Inflammatory macrophage treated with lipopolysaccharide for 1 hour (primary cell): ENCODE results near the gene TCF19.
"Not testable (repeated sequence)": the region's sequence is repeated elsewhere in the genome, so short reads cannot be mapped to it uniquely, and the experiment has no call there.

Experiments used
- DNase-seq, 2 donors: peaks; one replicate each; pipeline ENCODE4 v3.0.0-alpha.2; 2020 to 2022

The TCF19 gene

DNA sequence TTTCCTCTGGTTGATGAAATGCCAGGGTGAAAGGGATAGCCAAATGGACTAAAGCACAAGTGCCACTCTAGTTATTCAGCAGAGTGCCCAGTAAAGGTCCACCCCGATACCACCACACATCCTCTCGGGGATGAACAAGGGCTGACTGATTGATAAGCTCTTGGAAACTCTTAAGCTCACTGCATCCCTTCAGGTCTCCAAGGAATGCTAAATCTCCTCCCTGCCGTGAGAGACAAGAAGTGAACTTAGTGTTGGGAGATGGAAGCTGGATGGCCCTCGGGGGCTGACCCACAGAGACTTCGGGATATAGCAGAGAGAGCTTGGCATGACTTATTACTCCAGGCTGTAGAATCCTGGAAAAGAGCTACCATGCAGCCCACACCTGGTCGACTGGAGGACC is 25.5 kb downstream of the TCF19 start:
- not testable (repeated sequence) for DNase-seq

DNA sequence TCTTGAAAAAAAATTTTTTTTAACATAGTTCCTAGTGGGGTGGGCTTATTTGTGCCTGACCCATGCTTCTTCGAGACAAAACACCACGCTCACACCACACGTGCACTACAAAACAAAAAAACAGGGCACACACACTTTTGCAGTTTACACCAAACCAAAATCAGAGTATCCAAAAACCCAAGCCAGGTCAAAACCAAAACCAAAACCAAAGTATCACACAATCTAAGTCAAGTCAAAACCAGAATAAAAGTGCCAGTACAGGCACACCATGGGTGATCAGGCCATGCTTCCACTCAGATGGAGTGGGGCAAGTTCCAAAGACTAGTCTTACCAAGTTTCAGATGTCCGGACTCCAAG is 27.3 kb downstream of the TCF19 start:
- DNase-seq, result not testable (repeated sequence)

DNA sequence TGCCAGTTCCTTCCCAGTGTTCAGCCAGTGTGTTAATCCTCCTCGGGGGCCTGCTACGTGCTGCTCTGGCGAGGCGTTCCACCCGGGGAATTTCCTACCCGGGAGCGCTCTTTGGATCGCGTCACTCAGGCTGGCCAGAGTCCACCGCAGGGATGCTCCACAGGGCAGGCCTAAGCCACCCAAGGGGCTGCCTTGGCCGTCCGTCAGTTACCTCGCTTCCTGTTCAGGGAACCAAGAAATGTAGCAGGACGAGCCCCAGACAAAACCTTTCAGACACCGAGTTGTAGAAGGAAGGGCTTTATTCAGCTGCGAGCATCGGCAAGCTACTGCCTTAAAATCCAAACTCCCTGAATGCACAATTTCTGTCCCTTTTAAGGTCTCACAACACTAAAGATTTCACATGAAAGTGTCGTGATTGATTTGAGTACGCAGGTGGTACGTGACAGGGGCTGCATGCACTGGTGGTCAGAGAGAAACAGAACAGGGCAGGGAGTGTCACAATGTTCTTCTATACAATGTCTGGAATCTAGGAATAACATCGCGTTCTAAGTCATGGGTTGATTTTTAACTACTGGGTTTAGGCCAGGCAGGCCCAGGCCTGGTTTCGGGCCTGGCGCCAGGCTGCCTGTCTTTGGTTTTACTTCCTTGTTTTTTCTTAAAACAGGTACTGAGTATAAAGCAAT is 27.8 kb downstream of the TCF19 start:
- no peak for DNase-seq

DNA sequence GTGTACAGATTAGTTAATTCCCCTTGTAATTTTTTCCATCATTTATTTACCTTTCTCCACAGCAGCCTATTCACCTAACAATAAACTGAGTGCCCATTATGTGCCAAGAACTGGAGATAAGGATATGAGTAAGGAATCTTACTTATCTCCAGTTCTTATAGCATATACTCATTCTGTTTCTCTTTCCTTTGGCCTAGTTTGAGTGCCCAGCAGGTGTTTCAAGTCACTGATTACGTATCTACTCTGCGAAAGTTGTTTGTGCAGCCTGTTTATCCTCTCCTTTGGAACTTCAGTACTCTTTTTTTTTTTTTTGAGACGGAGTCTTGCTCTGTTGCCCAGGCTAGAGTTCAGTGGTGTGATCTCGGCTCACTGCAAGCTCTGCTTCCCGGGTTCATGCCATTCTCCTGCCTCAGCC is 29.4 kb downstream of the TCF19 start:
- no peak for DNase-seq

DNA sequence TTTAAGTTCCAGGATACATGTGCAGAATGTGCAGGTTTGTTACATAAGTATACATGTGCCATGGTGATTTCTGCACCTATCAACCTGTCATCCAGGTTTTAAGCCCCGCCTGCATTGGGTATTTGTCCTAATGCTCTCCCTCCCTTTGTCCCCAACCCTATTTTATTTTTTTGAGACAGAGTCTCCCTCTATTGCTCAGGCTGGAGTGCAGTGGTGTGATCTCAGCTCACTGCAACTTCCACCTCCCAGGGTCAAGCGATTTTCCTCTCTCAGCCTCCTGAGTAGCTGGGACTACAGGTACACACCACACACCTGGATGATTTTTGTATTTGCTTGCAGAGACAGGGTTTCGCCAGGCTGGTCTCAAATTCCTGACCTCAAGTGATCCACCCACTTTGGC is 30.8 kb downstream of the TCF19 start:
- not testable (repeated sequence) for DNase-seq

DNA sequence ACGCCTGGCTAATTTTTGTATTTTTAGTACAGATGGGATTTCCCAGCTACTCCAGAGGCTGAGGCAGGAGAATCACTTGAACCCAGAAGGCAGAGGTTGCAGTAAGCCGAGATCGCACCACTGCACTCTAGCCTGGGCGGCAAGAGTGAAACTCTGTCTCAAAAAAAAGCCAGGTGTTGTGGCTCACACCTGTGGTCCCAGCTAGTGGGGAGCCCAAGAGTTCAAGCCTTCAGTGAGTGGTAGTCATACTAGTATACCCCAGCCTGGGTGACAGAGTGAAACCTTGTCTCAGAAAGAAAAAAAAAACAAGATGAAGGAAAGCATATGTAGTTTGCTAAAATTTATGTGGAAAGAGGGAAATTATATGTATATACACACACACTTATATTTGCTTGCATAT is 32.1 kb downstream of the TCF19 start:
- DNase-seq, result no peak

DNA sequence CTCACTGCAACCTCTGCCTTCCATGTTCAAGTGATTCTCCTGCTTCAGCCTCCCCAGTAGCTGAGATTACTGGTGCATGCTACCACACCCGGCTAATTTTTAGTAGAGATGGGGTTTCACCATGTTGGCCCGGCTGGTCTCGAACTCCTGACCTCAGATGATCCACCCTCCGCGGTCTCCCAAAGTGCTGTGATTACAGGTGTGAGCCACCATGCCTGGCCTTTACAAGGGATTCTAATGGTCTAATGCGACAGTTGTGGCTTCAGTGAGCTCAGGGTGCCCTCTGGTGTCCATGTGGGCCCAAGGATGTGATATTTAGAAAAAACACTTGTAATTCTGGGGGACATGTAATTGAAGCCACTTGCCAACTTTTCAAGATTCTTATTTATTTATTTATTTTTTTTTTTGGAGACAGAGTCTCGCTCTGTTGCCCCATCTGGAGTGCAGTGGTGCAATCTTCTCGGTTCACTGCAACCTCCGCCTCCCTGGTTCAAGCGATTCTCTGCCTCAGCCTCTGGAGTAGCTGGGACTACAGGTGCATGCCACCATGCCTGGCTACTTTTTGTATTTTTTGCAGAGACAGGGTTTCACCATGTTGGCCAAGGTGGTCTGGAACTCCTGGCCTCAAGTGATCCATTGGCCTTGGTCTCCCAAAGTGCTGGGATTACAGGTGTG is 34.2 kb downstream of the TCF19 start:
- peak; percentile 45 to 77 for DNase-seq

DNA sequence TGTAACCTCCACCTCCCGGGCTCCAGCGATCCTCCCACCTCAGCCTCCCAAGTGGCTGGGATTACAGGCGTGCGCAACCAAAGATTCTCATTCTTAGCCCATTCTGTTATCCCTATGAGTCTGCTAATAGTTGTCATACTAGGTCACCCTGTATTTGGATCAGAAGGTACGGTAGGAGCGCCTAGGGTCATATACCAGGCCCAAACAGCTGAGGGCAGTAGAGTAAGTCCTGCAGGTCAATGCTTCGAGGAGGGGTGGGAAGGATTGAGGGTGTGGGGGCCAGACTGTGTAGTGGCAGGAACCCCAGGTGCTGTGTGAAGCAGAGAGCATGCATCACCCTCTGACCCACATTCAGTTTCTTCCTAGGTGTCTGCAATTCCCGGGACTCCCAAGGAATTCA is 34.8 kb downstream of the TCF19 start:
- DNase-seq, result no peak

DNA sequence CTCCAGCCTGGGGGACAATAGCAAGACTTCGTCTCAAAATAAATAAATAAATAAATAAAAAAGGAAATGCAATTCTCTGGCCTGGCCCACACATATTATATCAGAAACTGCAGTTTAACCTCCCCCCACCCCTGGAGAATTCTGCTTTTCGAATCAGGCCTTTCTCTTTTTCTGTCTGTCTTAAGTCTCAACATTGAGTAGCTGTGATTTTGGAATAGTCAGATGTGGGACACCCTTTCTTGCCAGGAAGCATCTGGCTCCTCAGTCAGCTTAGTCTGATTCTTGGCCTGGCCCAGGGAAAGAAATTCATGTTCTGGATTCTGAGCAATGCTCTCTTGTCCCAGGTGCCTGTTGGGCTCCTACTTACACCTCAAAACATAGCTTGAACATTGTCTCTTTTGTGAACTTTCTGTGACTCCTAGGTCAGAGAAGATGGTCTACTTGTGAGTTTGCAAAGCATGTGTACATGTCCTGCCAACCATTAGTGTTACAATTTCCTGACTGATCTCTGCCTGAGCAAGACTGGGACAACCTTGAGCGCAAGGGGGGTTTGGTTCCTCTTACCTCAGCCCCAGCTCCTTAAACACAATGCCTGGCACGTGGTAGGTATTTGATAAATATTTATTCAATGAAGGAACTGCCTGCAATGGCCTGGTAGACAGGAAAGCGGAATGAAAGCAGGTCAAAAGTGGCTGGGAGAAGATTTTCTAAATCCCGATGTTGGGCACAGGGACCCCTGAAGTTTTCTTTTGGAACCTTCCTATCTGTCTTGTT is 35.9 kb downstream of the TCF19 start:
- no peak for DNase-seq

DNA sequence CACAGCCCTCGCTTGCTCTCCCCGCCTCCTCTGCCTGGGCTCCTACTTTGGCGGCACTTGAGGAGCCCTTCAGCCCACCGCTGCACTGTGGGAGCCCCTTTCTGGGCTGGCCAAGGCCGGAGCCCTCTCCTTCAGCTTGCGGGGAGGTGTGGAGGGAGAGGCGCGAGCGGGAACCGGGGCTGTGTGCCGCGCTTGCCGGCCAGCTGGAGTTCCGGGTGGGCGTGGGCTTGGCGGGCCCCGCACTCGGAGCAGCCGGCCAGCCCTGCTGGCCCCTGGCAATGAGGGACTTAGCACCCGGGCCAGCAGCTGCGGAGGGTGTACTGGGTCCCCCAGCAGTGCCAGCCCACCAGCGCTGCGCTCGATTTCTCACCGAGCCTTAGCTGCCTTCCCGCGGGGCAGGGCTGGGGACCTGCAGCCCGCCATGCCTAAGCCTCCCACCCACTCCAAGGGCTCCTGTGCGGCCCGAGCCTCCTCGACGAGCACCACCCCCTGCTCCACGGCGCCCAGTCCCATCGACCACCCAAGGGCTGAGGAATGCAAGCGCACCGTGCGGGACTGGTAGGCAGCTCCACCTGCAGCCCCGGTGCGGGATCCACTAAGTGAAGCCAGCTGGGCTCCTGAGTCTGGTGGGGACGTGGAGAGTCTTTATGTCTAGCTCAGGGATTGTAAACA is 37.1 kb downstream of the TCF19 start:
- not testable (repeated sequence) for DNase-seq

DNA sequence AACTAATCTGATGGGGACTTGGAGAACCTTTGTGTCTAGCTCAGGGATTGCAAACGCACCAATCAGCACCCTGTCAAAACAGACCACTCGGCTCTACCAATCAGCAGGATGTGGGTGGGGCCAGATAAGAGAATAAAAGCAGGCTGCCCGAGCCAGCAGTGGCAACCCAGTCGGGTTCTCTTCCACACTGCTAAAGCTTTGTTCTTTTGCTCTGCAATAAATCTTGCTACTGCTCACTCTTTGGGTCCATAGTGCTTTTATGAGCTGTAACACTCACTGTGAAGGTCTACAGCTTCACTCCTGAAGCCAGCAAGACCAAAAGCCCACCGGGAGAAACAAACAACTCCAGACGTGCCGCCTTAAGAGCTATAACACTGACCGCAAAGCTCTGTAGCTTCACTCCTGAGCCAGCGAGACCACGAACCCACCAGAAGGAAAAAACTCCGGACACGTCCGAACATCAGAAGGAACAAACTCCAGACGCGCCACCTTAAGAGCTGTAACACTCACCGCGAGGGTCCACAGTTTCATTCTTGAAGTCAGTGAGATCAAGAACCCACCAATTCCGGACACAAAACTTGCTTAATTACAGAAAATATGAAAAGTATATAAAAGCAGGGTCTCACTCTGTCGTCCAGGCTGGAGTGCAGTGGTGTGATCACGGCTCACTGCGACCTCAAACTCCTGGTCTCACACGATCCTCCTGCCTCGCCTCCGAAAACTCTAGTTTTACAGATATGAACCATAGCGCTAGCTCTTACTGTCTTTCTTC is 38.0 kb downstream of the TCF19 start:
- DNase-seq, result not testable (repeated sequence)

DNA sequence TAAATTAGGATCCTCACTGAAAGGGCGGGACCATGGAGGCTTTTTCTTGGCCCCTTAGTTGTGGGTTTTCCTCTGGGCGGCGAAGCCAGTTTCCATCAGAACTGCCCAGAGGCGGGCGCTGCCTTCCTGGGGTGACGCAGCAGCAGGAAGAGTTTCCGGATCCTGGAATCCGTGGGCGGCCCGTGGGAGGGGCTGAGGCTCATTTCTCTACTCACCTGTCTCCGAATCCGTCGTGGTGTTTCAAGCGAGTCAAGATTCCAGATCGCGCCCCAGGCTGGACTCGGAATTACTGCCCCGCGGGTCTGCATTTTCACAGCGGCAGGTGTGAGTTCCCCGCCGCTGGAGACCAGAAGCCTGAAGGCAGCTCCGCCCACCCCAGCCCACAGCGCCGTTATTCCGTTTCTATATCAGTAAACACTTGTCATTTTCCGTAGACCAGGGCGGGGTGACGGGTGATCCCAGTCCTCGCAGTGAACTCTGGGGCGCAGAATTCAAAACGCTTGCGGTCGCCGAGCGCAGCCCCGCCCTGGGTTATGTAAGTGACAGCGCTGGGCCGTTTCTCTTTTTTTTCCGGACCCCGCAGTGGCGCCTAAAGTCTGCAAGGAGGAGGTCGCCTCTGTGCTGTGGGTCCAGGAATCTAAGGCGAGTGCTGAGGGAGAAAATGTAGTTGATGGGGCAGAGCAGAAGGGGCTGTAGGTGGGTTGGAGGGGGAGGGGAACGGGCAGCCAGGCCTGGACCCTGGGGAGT is 39.3 kb downstream of the TCF19 start:
- DNase-seq, result peak; percentile 92

DNA sequence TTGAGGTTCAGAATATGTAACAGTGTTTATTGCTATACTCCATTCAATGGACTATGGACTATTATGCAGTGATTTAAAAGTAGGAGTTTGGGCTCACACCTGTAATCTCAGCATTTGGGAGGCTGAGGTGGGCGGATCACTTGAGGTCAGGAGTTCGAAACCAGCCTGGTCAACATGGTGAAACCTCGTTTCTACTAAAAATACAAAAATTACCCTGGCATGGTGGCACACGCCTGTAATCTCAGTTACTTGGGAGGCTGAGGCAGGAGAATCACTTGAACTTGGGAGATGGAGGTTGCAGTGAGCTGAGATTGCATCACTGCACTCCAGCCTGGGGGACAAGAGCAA is 40.7 kb downstream of the TCF19 start:
- not testable (repeated sequence) for DNase-seq

DNA sequence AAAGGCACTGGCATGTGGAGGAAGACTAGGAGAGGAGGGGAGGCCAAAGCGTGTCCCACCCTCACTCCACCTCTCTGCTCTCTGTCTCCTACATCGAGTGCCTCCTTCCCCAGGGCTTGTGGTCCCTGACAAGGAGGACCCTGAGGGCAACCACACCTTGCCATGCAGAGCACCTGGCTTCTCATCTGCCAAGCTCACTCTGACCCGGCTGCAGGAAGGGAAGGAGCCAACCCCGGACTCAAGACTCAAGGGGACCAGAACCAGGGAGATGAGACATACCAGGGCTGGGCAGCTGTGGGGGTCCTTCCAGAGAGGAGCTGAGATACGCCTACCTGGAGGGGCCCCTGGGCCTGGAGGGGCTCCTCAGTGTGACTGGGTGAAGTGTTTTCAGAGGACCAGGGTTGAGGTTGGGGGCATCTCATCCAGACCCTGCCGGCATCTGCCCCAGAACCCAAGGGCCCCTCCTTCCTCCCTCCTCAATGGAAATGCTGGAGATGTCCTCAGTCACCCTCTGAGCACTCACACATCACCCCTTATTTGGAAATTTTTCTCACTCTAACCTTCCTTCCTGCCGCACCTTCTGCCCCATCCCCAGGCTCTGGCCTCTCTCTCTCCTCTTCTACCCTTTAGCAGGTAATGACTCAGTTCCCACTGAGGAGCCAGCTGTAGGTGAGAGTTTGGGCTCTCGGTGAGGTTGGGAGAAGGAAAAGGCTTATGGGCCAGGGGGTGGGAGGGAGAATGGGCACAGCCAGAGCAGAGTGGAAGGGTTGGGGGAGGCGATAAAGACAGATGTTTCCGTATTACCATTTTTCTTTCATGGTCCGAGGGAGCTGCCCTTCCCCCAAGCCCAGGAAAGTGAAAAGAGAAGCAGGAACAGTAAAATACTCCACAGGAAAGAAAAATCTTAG is 44.1 kb downstream of the TCF19 start:
- DNase-seq, result no peak

DNA sequence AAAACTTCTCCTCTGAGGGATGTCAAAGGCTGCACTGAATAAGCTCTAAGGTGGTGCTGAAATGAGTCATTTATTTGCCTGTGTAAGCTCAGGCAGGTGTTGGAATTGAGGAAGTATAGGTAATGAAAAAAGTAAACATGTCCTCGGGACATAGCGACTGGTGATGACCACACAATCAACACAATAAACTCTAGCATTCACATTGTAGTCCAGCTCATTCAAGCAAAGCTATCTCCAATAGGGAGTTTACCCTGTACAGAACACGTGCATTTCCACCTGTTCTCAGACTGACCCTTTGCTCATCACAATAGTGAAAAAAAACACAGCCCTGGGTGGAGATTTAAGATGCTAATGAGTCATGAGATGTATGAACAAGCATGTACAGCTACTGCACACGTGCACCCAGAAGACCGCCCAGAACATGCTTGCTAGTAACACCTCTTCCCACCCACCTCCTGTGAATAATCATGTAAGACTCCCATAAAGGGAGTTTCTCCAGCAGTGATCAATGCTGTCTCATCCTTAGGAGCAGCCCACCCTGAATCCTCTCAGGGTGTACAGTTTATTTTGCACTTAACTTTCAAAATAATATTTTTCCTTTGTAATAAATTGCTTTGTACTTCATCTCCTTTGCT is 45.1 kb downstream of the TCF19 start:
- peak in 1 of 2 donors; percentile 69 for DNase-seq

DNA sequence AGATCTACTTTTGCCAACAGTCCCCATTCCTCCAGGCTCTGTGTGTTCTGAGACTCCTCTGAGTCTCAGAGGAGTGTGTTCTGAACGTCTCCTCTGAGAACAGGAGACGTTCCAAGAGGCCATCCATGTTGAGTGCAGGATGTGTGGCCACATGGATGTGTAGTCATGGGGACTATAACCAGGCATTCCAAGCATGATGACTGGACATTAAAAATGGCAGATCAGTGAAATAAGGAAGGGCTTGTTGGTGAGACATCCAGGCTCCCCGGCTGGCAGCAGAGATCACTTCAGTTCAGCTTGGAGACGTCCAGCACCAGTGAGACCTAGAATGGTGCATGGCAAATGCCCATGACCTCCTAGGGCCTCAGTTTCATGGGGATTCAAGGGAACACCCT is 46.4 kb downstream of the TCF19 start:
- DNase-seq, result no peak

DNA sequence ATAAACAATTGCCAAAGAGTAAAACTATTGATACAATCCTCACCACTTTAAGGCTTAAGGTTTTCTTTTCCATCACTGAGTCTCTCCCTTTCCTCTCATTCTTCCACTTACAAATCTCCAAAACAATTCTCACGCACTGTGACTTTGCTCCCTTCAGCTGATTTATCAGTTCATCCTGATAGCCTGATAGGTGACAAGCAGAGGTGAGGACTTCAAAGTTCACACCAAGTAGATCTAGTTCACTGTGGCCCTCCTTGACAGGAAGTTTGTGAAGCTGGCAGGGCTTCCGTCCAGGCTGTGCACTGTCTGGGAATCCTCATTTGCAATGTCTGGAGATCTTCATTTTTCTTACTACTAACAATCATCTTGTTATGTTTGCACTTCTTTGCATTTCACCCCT is 47.2 kb downstream of the TCF19 start:
- no peak for DNase-seq

DNA sequence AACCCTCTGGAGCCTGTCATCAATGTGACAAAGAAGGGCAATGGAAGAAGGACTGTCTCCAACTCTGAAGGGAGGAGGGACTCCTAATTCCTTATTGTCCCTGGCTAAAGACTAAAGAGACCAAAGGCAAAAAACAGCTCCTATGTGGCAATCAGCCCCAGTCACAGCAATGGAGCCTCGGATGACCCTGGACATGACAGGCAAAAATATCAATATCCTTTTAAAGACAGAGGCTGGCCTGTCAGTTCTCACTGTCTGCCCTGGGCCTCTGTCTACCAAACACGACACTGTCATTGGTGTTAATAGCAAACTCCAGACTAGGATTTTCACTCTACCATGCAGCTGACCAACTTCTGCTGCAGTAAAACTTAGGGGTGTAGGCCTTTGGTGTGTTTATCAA is 50.1 kb downstream of the TCF19 start:
- no peak for DNase-seq

DNA sequence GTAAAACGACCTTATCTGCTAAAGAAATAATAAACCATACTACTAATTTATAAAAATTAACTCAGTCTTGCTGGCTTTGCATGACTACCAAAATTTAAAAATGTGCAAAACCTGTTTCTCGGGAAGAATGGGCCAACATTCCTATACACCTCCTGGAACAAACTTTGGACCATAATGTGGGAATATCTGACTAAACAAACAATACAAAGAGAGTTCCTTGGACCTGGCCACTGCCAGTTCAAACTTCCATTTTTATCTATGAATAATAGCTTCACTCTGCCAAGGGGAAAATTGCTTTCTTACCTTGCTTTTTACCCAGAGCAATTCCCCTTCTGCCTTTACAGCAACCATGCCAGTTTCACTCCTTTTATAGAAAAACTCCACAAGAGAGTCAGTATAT is 50.7 kb downstream of the TCF19 start:
- DNase-seq, result no peak

DNA sequence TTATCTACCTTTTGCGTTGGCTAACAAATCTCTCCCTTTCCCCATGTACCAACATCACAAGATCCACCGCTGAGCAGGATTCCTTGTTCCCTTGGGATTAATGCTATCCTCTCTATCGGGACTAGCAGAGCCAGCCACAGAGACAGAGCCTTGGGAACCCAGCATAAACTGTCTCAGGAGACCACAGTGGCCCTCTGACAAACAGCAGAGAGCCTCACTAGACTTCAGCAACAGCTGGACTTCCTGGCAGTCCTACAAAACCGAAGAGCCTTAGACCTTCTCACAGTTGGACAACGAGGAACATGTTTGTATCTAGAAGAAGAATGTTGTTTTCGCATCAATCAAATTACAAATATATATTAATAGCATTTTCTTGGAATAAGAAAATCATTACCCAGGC is 51.7 kb downstream of the TCF19 start:
- no peak for DNase-seq
